SU-DHL-6 (cell line): ENCODE data around the gene ABCC4.

Experiments used
- H2AFZ ChIP-seq: fragments of 200-600 bp; sonication (generic); 2 replicates; pipeline ENCODE4 v1.6.1; 2014; ENCODE audit warnings: low read depth, mild to moderate bottlenecking, moderate library complexity, mixed read lengths, antibody characterized with exemption, low read length; ENCODE audit not compliant: severe bottlenecking
- H3F3A ChIP-seq: fragments of 200-600 bp; shearing (Covaris generic); 2 replicates; pipeline ENCODE4 v1.6.0; 2016; ENCODE audit warnings: antibody characterized with exemption, mild to moderate bottlenecking; ENCODE audit not compliant: insufficient read depth
- H3K27ac ChIP-seq: fragments of 200-600 bp; sonication (generic); 2 replicates; pipeline ENCODE4 v1.5.1; 2016; ENCODE audit warnings: low read depth, mild to moderate bottlenecking, low read length, moderate library complexity, mixed read lengths
- H3K27me3 ChIP-seq: fragments of 200-600 bp; sonication (generic), shearing (Covaris generic); 2 replicates; pipeline ENCODE4 v1.6.0; 2014; ENCODE audit warnings: mild to moderate bottlenecking, low read length
- H3K36me3 ChIP-seq: fragments of 200-600 bp; sonication (generic); 2 replicates; pipeline ENCODE4 v1.6.1; 2014; ENCODE audit warnings: mild to moderate bottlenecking, low read length, mixed read lengths
- H3K4me2 ChIP-seq: fragments of 300-600, 200-600 bp; shearing (Covaris generic), sonication (generic); 2 replicates; pipeline ENCODE4 v1.6.0; 2014; ENCODE audit warnings: low read length, low read depth, mild to moderate bottlenecking; ENCODE audit not compliant: poor library complexity, severe bottlenecking
- H3K4me3 ChIP-seq: fragments of 200-600 bp; sonication (generic); 2 replicates; pipeline ENCODE4 v1.5.1; 2014; ENCODE audit warnings: antibody characterized with exemption, low read length, mild to moderate bottlenecking, mixed read lengths; ENCODE audit not compliant: insufficient read depth, poor library complexity, severe bottlenecking
- H3K79me2 ChIP-seq: fragments of 200-600 bp; sonication (generic); 2 replicates; pipeline ENCODE4 v1.6.1; 2014; ENCODE audit warnings: mild to moderate bottlenecking, low read length, moderate library complexity; ENCODE audit not compliant: insufficient read depth
- H3K9ac ChIP-seq: fragments of 200-600 bp; sonication (generic); 2 replicates; pipeline ENCODE4 v1.7.0; 2014; ENCODE audit warnings: mild to moderate bottlenecking, low read length
- H3K9me2 ChIP-seq: fragments of 200-600 bp; sonication (generic); replicated peaks from 2 replicates; pipeline ENCODE4 v1.6.1; 2014; ENCODE audit warnings: low read length; ENCODE audit not compliant: insufficient read depth
- H3K9me3 ChIP-seq: fragments of 200-600 bp; sonication (generic); 2 replicates; pipeline ENCODE4 v1.6.1; 2014; ENCODE audit warnings: low read length, mixed read lengths; ENCODE audit not compliant: insufficient read depth
- H4K20me1 ChIP-seq: fragments of 200-600 bp; sonication (generic); 2 replicates; pipeline ENCODE4 v1.6.1; 2014; ENCODE audit warnings: low read depth, mild to moderate bottlenecking, antibody characterized with exemption, low read length, moderate library complexity, mixed read lengths
- EZH2phosphoT487 ChIP-seq: fragments of 200-600 bp; sonication (generic), shearing (Covaris generic); conservative IDR thresholded peaks from 2 replicates; pipeline ENCODE4 v1.6.1; 2018; ENCODE audit warnings: mild to moderate bottlenecking, antibody characterized with exemption, low read length, moderate library complexity, mixed read lengths
- TF ChIP-seq, protein P1 (sequence below): fragments of 200-600 bp; sonication (generic); IDR thresholded peaks from one replicate; pipeline ENCODE4 v1.5.1; 2017; ENCODE audit warnings: antibody characterized with exemption, mild to moderate bottlenecking, low read length, moderate library complexity; ENCODE audit not compliant: insufficient read depth, poor library complexity, severe bottlenecking

The ABCC4 gene

DNA sequence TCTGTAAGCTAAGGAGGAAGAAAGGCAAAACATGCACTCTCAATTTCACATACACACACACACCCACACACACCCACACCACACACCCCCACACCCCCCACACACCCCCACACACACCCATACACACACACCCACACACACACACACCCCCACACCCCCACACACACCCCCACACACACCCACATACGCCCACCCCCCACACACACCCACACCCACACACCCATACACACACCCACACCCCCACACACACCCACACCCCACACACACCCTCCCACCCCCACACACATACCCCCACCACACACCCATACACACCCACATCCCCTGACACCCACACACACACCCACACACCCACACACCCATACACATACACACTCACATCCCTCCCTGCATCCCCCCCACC is 276.1 kb downstream of the ABCC4 start:
- Histone ChIP-seq H3K36me3 (no peaks in the 10 kb centered on the region), H3K27ac (no peak overlapping the region), H3F3A (no peaks in the 10 kb centered on the region), H3K4me3 (no peak overlapping the region), H4K20me1 (no peaks in the 10 kb centered on the region), H3K27me3 (no peaks in the 10 kb centered on the region), H3K9ac (no peak overlapping the region), H3K79me2 (no peaks in the 10 kb centered on the region), H3K4me2 (no peak overlapping the region), H3K9me3 (no peaks in the 10 kb centered on the region), H3K9me2 (no peaks in the 10 kb centered on the region), H2AFZ (no peak overlapping the region)
- no peak for TF ChIP-seq EZH2phosphoT487
- TF ChIP-seq, protein P1, sequence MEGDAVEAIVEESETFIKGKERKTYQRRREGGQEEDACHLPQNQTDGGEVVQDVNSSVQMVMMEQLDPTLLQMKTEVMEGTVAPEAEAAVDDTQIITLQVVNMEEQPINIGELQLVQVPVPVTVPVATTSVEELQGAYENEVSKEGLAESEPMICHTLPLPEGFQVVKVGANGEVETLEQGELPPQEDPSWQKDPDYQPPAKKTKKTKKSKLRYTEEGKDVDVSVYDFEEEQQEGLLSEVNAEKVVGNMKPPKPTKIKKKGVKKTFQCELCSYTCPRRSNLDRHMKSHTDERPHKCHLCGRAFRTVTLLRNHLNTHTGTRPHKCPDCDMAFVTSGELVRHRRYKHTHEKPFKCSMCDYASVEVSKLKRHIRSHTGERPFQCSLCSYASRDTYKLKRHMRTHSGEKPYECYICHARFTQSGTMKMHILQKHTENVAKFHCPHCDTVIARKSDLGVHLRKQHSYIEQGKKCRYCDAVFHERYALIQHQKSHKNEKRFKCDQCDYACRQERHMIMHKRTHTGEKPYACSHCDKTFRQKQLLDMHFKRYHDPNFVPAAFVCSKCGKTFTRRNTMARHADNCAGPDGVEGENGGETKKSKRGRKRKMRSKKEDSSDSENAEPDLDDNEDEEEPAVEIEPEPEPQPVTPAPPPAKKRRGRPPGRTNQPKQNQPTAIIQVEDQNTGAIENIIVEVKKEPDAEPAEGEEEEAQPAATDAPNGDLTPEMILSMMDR, result no peak

DNA sequence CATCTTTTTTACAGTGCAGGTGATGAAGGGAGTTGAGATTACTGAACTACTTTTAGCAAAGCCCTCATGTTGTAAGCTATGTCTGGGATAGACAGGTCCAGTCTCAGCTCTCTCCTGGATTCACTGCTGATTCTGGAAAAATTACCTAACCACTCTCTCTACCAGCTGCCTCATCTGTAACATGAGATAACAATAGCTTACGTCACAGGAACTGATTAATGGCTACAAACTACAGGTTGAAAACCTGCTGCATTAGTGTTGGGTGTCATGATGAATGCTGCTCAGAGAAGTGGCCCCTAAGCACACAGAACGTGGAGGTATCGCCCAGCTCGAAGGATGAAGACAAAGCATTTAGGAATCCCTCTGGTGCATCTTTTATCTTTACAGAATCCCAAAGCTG is 277.8 kb downstream of the ABCC4 start:
- H3K27me3 ChIP-seq, result no peaks in the 10 kb centered on the region
- no peaks in the 10 kb centered on the region for H3K9me3 ChIP-seq
- H3K9ac ChIP-seq, result no peak overlapping the region
- no peak overlapping the region for H3K4me2 ChIP-seq
- H4K20me1 ChIP-seq, result no peaks in the 10 kb centered on the region
- TF ChIP-seq, protein P1, result no peak
- no peak for TF ChIP-seq EZH2phosphoT487
- H3K27ac ChIP-seq, result no peak overlapping the region
- H3K36me3 ChIP-seq, result no peaks in the 10 kb centered on the region
- no peak overlapping the region for H2AFZ ChIP-seq
- H3K79me2 ChIP-seq, result no peaks in the 10 kb centered on the region
- no peak overlapping the region for H3K4me3 ChIP-seq
- H3K9me2 ChIP-seq, result no peaks in the 10 kb centered on the region
- H3F3A ChIP-seq, result no peaks in the 10 kb centered on the region

DNA sequence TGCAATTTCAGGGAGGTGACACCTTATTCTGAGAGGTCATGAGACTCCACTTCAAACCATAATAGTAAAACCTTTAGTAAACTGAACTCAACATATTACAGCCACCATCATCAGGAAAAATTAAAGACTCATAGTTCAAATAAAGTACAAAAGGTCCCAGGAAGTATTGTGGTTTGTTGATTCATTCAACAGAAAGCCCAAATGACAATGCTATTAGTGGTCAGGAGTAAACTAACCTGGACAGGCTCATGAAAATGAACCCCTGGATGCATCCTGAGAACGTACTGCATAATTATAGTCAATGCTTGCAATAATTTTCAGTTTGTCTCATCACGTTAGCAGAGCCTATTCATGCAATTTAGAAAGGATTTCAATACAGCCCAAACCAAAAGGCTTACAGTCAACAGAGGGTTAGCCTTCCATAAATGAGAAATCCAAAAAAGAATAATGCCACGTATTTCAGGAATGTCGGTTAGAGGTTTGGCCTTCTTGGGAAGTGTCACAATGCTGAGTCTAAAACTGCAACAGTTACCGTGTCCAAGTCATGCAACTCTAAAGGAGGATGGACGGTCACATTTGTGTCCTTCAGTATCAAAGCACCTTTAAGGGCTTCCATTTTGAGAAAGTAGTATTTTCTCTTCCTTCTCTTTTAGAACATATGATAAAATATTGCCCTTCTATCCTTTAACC is 280.8 kb downstream of the ABCC4 start:
- no peak overlapping the region for H3K4me2 ChIP-seq
- H4K20me1 ChIP-seq, result no peaks in the 10 kb centered on the region
- H3K4me3 ChIP-seq, result no peak overlapping the region
- no peak overlapping the region for H3K27ac ChIP-seq
- H3K36me3 ChIP-seq, result no peaks in the 10 kb centered on the region
- H3F3A ChIP-seq, result no peaks in the 10 kb centered on the region
- no peaks in the 10 kb centered on the region for H3K27me3 ChIP-seq
- no peaks in the 10 kb centered on the region for H3K9me3 ChIP-seq
- H2AFZ ChIP-seq, result no peak overlapping the region
- no peaks in the 10 kb centered on the region for H3K79me2 ChIP-seq
- H3K9me2 ChIP-seq, result no peaks in the 10 kb centered on the region
- H3K9ac ChIP-seq, result no peak overlapping the region
- no peak for TF ChIP-seq EZH2phosphoT487
- TF ChIP-seq, protein P1, result no peak
